Esophagus muscularis mucosa (tissue), 4 donors: ENCODE data around the gene RNF222. TPM values are rescaled to one million over a fixed set of nuclear protein-coding genes. Genes with fewer than 3 reads are reported as not detected.
A peak's percentile ranks its signal among the peaks of the same experiment; 100 is the strongest.

Source experiments
- DNase-seq: peaks from one replicate; pipeline ENCODE4 v3.0.0-alpha.2; 2017; ENCODE audit errors: extremely low spot score
- H3K27ac ChIP-seq, 4 donors: fragments of 200-600 bp; sonication (generic); replicated peaks in 1 of 4; 1 replicate in 3 of 4; 2 replicates in 1 of 4; pipeline ENCODE4 v1.5.1; 2016 to 2019; ENCODE audit warnings: mild to moderate bottlenecking in 1 of 4
- H3K27me3 ChIP-seq, 4 donors: fragments of 200-600 bp; sonication (generic); one replicate each; pipeline versions ENCODE4 v1.5.1 to v1.6.0; 2016 to 2019
- H3K36me3 ChIP-seq, 4 donors: fragments of 200-600 bp; sonication (generic); one replicate each; pipeline ENCODE4 v1.5.1; 2016 to 2019
- H3K4me1 ChIP-seq, 4 donors: fragments of 200-600 bp; sonication (generic); one replicate each; pipeline ENCODE4 v1.5.1; 2016 to 2019
- H3K4me3 ChIP-seq, 4 donors: fragments of 200-600 bp; sonication (generic); 1 replicate in 2 of 4; 2 replicates in 2 of 4; pipeline ENCODE4 v1.5.1; 2016 to 2019; ENCODE audit warnings: mild to moderate bottlenecking in 4 of 4, moderate library complexity in 1 of 4
- H3K9me3 ChIP-seq, 4 donors: fragments of 200-600 bp; sonication (generic); 1 replicate in 3 of 4; 2 replicates in 1 of 4; pipeline ENCODE4 v1.5.1; 2016 to 2019
- CTCF ChIP-seq, 3 experiments: fragments of 200-600 bp in 2 of 3; fragments of 450-650 bp in 1 of 3; sonication (generic) in 2 of 3; IDR thresholded peaks; one replicate each; pipeline ENCODE4 v1.5.1; 2017 to 2019; ENCODE audit warnings: antibody characterized with exemption in 3 of 3, mild to moderate bottlenecking in 2 of 3, moderate library complexity in 1 of 3
- EP300 ChIP-seq: sonication (generic); formaldehyde crosslinking; IDR thresholded peaks from one replicate; pipeline ENCODE4 v1.6.1; 2017; ENCODE audit warnings: antibody characterized with exemption
- POLR2A ChIP-seq: fragments of 450-650 bp; IDR thresholded peaks from one replicate; pipeline ENCODE4 v1.6.1; 2017; ENCODE audit warnings: antibody characterized with exemption, moderate library complexity, mild to moderate bottlenecking, low read depth
- POLR2AphosphoS5 ChIP-seq, 2 donors: sonication (generic); formaldehyde crosslinking; IDR thresholded peaks; one replicate each; pipeline ENCODE4 v1.6.1; 2017; ENCODE audit warnings: antibody characterized with exemption in 2 of 2
- WGBS: methylation state at CpG from one replicate; pipeline ENCODE4 v1.1.5; 2018; 5-methylcytosine and 5-hydroxymethylcytosine counted together
- intact Hi-C: fragments of 100-400 bp; cut with DNase I; formaldehyde crosslinking; loops from one replicate; pipeline ENCODE4 v1.15.1; 2023
- total RNA-seq, 4 donors: library from RNA; depleted of rRNA; stranded (reverse); fragments of >200 nt; gene quantifications; one replicate each; pipeline versions ENCODE4 v1.1.0 to v1.2.1, GENCODE V29; 2016

RNF222 gene
- total RNA-seq, 4 donors from 2014 or later: 0.42 TPM; not detected in 3

- intact Hi-C loops: loop anchor here (10.0 kb wide), 1 partner anchor 163 kb away; no protein-coding TSS in a partner anchor
- no peak for DNase-seq
- Histone ChIP-seq H3K4me3 (no peak overlapping the region), H3K9me3 (no peaks in the 10 kb centered on the region), H3K36me3 (no peaks in the 10 kb centered on the region), H3K4me1 (peaks cover 4 to 16% (median 12%) of the 10 kb centered on the region in 4 donors), H3K27ac (no peak overlapping the region), H3K27me3 (peaks cover 0 to 9% (median 0%) of the 10 kb centered on the region in 4 donors)
- 93% methylated on average over 7 of the region's 7 CpGs for WGBS
- TF ChIP-seq POLR2A: no peak
- TF ChIP-seq EP300: no peak
- no peak for TF ChIP-seq CTCF (IDR thresholded peaks at IDR 0.05)
- TF ChIP-seq POLR2AphosphoS5 (IDR thresholded peaks at IDR 0.05): no peak
Measured at GRCh38 chr17:8387914-8388651, 9.5 kb downstream of the RNF222 start.

- H3K27ac ChIP-seq: no peak overlapping the region
- H3K4me3 ChIP-seq: no peak overlapping the region
- DNase-seq: no peak
- H3K9me3 ChIP-seq: no peaks in the 10 kb centered on the region
- H3K27me3 ChIP-seq: no peaks in the 10 kb centered on the region
- WGBS: 77% methylated on average over 6 of the region's 6 CpGs
- intact Hi-C loops: loop anchor here (10.0 kb wide), 1 partner anchor 162 kb away; no protein-coding TSS in a partner anchor
- TF ChIP-seq EP300: no peak
- no peak for TF ChIP-seq POLR2AphosphoS5 (IDR thresholded peaks at IDR 0.05)
- TF ChIP-seq POLR2A: no peak
- no peak for TF ChIP-seq CTCF (IDR thresholded peaks at IDR 0.05)
- peaks cover 0 to 3% (median 0%) of the 10 kb centered on the region in 4 donors for H3K36me3 ChIP-seq
- peaks cover 8 to 24% (median 18%) of the 10 kb centered on the region in 4 donors for H3K4me1 ChIP-seq
Measured at GRCh38 chr17:8386841-8387240, 10.8 kb downstream of the RNF222 start.

GRCh38 chr17:8384801-8385378 lies 12.7 kb downstream of the RNF222 start:
- Histone ChIP-seq H3K27ac (no peak overlapping the region), H3K4me1 (peaks cover 28 to 44% (median 38%) of the 10 kb centered on the region in 4 donors), H3K4me3 (no peak overlapping the region), H3K9me3 (no peaks in the 10 kb centered on the region), H3K36me3 (peaks cover 16 to 23% (median 19%) of the 10 kb centered on the region in 4 donors), H3K27me3 (no peaks in the 10 kb centered on the region)
- 77% methylated on average over 12 of the region's 12 CpGs for WGBS
- TF ChIP-seq POLR2A (no peak), EP300 (no peak), POLR2AphosphoS5 (IDR thresholded peaks at IDR 0.05) (no peak), CTCF (IDR thresholded peaks at IDR 0.05) (no peak)
- DNase-seq: no peak
- intact Hi-C loops: loop anchor here (10.0 kb wide), 1 partner anchor 160 kb away; no protein-coding TSS in a partner anchor

- Histone ChIP-seq H3K27me3 (no peaks in the 10 kb centered on the region), H3K4me1 (peaks cover 34 to 51% (median 44%) of the 10 kb centered on the region in 4 donors), H3K4me3 (peak within 1 kb of the TSS; percentile 72 to 84 (median 76)), H3K9me3 (no peaks in the 10 kb centered on the region), H3K27ac (peak within 1 kb of the TSS; percentile 88 to 96 (median 90)), H3K36me3 (peaks cover 32 to 39% (median 35%) of the 10 kb centered on the region in 4 donors)
- WGBS: 1% methylated on average over 33 of the region's 55 CpGs
- TF ChIP-seq POLR2AphosphoS5 (IDR thresholded peaks at IDR 0.05) (peak; percentile 93 to 97), EP300 (no peak), CTCF (IDR thresholded peaks at IDR 0.05) (peak; percentile 96 to 99 (median 99)), POLR2A (no peak)
- intact Hi-C loops: loop anchor here (10.0 kb wide), 1 partner anchor 158 kb away; no protein-coding TSS in a partner anchor
- DNase-seq: peak; percentile 99
Measured at GRCh38 chr17:8383143-8383822, 14.3 kb downstream of the RNF222 start, which contains the start of gene RPL26. RPL26 (minus strand) TSS chr17:8383193; CDS start chr17:8382310, 883 bp downstream.
